Peyer's patch (tissue), 4 donors: ENCODE results near the gene TMOD3.

Source experiments
- POLR2A ChIP-seq, 2 donors: fragments of 450-650 bp; IDR thresholded peaks; one replicate each; pipeline ENCODE4 v1.5.1; 2017; ENCODE audit warnings: antibody characterized with exemption in 2 of 2, mild to moderate bottlenecking in 2 of 2, moderate library complexity in 2 of 2
- TF ChIP-seq, protein P1 (sequence below), 6 experiments: fragments of 450-650 bp in 4 of 6; fragments of 200-600 bp in 2 of 6; sonication (generic) in 1 of 6; IDR thresholded peaks; one replicate each; pipeline ENCODE4 v1.5.1; 2017 to 2019; ENCODE audit warnings: antibody characterized with exemption in 6 of 6, mild to moderate bottlenecking in 3 of 6, moderate library complexity in 1 of 6

- TF ChIP-seq, protein P1, sequence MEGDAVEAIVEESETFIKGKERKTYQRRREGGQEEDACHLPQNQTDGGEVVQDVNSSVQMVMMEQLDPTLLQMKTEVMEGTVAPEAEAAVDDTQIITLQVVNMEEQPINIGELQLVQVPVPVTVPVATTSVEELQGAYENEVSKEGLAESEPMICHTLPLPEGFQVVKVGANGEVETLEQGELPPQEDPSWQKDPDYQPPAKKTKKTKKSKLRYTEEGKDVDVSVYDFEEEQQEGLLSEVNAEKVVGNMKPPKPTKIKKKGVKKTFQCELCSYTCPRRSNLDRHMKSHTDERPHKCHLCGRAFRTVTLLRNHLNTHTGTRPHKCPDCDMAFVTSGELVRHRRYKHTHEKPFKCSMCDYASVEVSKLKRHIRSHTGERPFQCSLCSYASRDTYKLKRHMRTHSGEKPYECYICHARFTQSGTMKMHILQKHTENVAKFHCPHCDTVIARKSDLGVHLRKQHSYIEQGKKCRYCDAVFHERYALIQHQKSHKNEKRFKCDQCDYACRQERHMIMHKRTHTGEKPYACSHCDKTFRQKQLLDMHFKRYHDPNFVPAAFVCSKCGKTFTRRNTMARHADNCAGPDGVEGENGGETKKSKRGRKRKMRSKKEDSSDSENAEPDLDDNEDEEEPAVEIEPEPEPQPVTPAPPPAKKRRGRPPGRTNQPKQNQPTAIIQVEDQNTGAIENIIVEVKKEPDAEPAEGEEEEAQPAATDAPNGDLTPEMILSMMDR (IDR thresholded peaks at IDR 0.05) = no peak
- TF ChIP-seq POLR2A (IDR thresholded peaks at IDR 0.05) = no peak
These were observed 75.5 kb downstream of the TMOD3 start for GRCh38 chr15:51904931-51905330.
